ENCODE data around the gene EDDM3A.

- TF ChIP-seq CTCF (IDR thresholded peaks at IDR 0.05), result no peak
- no peak for TF ChIP-seq RFX5 (IDR thresholded peaks at IDR 0.05)
- no peak for TF ChIP-seq CHD4 (IDR thresholded peaks at IDR 0.05; ENCODE audit: borderline replicate concordance)
- no peak for TF ChIP-seq POLR2A (IDR thresholded peaks at IDR 0.05; ENCODE audit: low read length)
- no peak for TF ChIP-seq REST (IDR thresholded peaks at IDR 0.05)
- no peak for TF ChIP-seq BCL3 (IDR thresholded peaks at IDR 0.05)
- TF ChIP-seq, protein P1, sequence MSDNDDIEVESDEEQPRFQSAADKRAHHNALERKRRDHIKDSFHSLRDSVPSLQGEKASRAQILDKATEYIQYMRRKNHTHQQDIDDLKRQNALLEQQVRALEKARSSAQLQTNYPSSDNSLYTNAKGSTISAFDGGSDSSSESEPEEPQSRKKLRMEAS (IDR thresholded peaks at IDR 0.05), result no peak
- TF ChIP-seq CEBPB (IDR thresholded peaks at IDR 0.05), result no peak
- TF ChIP-seq RAD21 (conservative IDR thresholded peaks at IDR 0.05 in 1 of 2, IDR thresholded peaks at IDR 0.05 in 1 of 2), result no peak
- no peak for TF ChIP-seq EP300 (IDR thresholded peaks at IDR 0.05)
- TF ChIP-seq, protein P2, sequence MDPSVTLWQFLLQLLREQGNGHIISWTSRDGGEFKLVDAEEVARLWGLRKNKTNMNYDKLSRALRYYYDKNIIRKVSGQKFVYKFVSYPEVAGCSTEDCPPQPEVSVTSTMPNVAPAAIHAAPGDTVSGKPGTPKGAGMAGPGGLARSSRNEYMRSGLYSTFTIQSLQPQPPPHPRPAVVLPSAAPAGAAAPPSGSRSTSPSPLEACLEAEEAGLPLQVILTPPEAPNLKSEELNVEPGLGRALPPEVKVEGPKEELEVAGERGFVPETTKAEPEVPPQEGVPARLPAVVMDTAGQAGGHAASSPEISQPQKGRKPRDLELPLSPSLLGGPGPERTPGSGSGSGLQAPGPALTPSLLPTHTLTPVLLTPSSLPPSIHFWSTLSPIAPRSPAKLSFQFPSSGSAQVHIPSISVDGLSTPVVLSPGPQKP (IDR thresholded peaks at IDR 0.05; ENCODE audit: low read depth, low read length), result no peak
Observed at GRCh38 chr14:20755037-20755436, 9.3 kb downstream of the EDDM3A start.

All from A549 (cell line).